Activated CD4-positive, CD25-positive, alpha-beta regulatory T cell treated with anti-CD3 and anti-CD28 coated beads, Interleukin-2, amount 50 U/mL, for 72 hours (primary cell): ENCODE measurements around the gene ZCCHC9.
A peak's percentile ranks its signal among the peaks of the same experiment; 100 is the strongest.
"Not testable (repeated sequence)": the region's sequence is repeated elsewhere in the genome, so short reads cannot be mapped to it uniquely, and the experiment has no call there.

Source experiments
- DNase-seq: peaks from one replicate; pipeline ENCODE4 v3.0.0; 2021

Gene ZCCHC9, protein sequence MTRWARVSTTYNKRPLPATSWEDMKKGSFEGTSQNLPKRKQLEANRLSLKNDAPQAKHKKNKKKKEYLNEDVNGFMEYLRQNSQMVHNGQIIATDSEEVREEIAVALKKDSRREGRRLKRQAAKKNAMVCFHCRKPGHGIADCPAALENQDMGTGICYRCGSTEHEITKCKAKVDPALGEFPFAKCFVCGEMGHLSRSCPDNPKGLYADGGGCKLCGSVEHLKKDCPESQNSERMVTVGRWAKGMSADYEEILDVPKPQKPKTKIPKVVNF

DNA sequence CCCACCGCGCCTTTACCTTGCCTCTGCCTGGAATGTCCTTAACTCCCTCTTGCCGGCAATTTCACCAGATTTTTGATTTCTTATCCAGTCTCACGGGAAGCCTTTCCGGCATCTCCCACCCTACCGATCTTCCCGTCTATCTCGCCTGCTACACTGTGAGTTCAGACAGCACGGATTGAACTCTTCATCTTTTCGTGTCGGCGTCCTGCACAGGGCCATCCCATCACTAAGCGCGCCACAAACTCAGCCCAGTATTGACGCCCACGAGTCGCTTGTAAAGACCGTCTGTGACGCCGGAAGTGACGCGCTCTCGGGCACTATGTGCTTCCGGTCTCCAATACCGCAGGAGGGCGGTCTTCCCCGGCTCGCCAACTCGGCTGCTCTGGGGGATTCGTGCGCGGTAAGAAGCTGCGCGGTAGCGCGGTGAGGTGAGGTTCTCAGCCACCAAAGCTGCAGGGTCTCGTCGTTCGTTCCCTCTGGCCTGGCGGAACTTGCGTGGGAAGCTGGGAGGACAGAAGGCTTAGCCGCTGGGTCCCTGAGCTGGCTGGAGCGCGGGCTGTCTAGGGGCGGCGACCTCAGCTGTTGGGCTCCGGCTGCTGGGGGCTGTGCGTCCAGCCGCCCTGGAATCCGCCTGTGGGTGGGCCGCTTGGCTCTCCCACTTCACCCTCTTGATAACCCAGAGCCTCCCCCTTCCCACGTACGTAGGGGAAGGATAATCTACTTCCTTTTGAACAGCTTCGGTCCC is at the start of gene ZCCHC9:
ZCCHC9 (plus strand) TSS at position 317 of the 745 bp plus-strand sequence. CDS start 3,171 bp downstream, outside the sequence.
- peak; percentile 89 for DNase-seq

DNA sequence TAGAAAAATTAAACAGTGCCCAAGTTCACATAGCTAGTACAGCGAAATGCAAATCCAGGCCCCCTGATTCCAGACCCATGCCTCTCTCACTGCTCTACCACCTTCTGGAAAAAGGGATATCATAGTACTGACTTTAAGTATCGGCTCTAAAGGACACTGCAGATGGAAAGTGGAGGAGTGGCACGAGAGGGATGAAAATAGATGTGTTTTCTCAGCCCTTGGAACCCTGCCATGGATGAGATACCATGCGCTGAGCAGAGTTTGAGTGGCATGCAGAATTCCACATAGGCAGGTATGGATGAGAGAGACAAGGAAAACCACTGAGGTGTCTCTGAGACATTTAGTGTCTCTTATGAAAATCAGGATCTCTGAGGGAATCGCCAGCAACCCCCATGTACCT is 49.5 kb upstream of the ZCCHC9 start:
- no peak for DNase-seq

DNA sequence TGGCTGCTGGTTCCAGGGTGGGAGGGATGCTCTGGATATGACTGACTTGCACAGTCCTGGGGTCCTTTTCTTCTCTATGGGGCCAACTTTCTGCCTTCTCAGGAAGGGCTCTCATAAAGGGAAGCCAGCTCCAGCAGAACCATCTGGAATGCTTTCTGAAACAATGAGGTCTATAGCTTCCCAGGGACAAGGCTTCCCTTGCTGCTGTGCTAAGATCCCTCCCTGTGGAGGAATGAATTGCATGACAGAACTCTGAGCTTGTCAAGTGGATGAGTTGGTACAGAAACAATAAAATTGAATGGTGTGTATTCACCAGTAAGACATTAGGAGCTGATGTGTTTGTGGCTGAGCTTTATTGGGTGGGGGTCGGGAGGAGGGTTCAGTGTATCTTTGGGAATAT is 48.5 kb upstream of the ZCCHC9 start:
- DNase-seq, result no peak

DNA sequence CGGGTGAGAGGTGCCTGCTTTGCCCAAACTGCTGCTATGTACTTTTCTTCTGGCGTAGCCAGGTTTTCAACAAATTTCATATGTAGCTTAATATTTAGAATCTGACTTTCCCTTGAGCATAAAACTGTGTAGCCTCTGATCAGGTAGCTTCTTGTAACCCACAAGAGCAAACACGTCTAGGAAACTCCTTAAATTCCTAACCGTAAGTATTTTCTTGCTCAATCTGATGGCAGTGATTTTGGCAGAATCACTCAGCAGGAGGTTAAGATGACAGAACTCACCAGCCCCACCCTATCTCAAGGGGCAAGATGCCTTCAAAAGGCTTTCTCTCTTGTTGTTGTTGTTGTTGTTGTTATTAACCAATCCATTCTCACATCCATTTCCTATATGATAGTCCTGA is 47.5 kb upstream of the ZCCHC9 start:
- DNase-seq, result no peak

DNA sequence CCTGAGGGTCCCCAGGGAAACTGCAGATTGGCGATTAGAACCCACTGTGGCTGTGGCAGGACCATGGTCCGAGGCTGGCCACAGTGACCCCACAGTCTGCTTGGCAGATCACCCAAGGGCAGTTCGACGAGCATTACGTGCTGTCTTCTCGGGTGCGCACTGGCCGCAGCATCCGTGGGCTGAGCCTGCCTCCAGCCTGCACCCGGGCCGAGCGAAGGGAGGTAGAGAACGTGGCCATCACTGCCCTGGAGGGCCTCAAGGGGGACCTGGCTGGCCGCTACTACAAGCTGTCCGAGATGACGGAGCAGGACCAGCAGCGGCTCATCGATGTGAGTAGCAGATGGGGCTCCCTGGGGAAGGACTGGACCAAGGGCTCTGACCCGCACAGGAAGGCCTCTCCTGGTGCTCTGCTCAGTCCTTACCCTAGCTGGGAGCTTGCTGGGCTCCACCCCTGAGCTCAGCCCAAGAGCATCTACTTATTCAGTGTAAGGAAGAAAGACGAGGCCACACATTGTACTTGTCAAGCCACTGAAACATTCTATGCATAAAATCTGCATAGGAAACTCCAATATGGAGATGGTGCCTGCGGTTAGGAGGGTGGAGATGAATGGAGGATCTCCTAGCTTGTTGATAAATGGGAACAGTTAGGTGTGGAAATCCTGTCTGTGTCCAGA is 46.4 kb upstream of the ZCCHC9 start:
- DNase-seq, result no peak

DNA sequence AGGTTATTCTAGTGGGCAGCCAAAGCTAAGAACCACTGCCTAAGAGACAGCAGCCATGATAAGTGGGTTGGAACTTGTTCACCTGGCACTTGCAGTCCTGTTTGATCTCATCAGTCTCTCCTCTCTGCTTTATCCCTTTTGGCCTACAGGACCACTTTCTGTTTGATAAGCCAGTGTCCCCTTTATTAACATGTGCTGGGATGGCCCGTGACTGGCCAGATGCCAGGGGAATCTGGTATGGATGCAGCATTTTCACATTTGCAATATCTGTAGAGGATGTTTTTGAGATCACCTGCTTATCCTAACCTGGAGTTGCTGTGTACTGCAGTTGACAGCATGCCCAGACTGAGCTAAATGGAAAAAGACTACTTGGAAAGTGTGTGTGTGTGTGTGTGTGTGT is 44.6 kb upstream of the ZCCHC9 start:
- no peak for DNase-seq

DNA sequence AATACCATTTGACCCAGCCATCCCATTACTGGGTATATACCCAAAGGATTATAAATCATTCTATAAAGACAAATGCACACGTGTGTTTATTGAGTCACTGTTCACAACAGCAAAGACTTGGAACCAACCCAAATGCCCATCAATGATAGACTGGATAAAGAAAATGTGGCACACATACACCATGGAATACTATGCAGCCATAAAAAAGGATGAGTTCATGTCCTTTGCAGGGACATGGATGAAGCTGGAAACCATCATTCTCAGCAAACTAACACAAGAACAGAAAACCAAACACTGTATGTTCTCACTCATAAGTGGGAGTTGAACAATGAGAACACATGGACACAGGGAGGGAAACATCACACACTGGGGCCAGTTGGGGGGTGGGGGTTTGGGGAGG is 38.6 kb upstream of the ZCCHC9 start:
- DNase-seq, result not testable (repeated sequence)

DNA sequence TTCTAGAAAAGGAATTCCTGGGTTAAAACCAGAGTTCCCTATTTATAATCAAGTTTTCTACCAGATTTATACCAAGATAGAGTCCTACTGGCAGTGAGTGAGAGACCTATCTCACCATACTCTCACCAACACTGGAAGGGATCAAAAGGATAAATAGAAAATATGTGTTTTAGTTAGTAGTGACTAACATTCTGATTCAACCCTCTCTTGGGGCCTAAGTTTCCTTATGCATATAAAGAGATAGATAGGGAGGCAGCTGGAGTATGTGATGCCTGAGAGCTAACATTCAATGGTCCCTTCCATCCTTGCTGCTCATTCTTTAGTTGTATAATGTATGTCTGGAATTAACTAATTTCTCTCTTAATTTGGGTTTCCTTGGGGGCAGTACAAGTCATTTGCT is 36.3 kb upstream of the ZCCHC9 start:
- DNase-seq, result no peak

DNA sequence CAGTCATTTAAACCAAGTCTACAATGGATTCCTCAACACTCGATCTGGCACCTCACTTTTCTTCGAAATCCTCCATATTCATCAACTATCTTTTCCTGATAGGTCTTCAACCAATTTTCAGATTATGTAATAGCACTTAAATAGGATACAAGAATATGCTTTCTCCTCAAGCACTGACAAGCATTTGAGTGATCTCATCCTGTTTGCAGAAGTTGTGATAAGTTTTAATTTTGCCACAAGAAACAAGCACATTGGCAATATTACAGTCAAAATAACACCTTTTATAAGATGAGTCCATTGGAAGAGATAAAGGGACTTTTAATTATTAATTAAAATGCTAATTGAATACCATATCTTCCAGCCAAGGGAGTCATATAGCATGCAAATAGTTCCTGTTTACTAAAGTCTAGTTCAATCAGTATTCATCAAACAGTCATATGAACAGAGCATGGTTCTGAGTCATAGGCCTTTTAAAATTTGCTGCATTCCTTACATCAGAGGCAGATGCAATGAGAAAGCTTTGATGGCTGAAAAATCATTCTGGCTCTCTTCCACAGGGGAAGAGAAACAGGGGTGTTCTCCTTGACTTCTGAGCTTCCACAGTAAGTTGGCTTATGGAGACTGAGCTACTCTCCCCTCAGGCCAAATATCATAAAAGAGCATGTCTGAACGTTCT is 32.7 kb upstream of the ZCCHC9 start:
- DNase-seq, result no peak

DNA sequence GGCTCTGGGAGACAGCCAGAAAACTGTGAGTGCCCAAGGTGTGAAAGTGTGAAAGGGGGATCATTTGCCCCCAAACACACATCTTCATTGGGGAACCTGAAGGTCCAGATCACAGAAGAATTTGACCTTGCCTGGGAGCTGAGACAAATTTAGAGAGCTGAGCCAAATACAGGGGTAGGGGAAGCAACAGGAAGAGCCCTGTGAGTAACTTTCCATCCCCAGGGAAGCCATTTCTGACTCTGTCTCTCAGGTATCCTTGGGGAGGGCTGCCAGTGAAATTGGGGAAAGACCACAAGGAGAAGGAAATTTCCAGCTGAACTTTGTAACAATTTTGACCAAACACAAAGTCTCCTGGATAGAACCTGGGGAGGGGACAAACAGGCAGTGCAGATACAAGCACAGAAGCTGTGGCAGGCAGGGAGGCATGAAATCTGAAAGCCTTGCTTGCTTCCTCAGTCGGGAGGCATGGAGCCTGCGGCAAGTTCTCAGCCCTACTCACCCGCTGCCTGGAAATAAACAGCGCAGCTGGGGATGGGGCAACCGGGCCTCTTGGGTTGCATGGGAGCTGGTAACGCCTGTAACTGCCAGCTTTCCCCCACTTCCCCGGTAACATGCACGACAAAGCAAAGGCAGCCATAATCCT is 31.5 kb upstream of the ZCCHC9 start:
- DNase-seq, result no peak

DNA sequence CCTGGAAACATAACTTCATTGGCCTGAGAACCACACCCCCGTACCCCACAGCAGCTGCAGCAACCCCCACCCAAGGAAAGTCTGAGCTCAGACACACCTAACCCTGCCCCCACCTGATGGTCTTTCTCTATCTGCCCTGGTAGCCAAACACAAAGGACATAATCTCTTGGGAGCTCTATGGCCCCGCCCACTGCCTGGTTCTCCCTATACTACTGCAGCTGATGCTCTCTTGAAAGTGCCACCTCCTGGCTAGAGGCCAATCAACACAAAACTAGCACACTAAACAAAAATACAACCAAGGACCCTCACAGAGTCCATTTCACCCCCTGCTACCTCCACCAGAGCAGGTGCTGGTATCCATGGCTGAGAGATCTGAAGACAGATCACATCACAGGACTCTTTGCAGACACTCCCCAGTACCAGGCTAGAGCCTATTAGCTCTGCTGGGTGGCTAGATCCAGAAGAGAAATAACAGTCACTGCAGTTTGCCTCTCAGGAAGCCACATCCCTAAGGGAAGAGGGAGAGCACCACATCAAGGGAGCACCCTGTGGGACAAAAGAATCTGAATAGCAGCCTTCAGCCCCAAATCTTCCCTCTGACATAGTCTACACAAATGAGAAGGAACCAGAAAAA is 30.9 kb upstream of the ZCCHC9 start:
- not testable (repeated sequence) for DNase-seq

DNA sequence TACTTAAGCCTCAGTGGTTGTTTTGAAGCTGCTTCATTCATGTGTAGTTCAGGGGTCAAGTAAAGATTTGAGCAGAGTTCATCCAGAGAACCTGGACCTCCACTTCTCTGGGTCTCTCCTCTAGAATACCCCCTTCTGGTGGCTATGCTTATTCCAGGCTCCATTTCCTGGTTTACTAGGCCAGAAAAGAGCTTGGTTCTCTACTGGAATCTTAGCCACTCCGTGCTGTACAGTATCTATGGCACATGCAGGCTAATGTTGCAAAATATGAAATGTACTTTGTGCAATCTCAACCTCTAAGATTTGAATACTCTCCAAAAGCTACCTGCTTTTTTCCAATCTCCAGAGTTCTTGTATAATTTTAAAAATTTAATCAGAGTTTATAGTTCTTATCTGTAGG is 17.4 kb upstream of the ZCCHC9 start:
- DNase-seq, result no peak

DNA sequence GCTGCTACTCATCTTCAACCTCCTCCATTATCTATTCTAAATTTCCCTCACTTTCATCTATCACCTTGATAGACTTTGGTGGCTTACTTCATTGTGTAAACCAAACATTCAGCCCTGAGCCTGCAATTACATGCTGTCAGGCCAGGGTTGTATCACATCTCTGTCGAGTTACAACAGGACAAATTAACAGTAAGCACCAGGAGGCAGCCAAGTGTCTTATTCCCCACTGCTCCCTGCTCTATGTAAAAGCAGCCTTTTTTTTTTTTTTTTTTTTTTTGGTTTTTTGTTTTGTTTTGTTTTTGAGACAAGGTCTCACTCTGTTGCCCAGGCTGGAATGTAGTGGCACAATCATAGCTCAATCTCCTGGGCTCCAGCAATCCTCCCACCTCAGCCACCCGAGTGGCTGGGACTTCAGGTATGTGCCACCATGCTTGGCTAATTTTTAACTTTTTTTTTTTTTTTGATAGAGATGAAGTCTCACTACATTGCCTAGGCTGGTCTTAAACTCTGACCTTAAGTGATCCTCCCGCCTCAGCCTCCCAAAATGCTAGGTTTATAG is 15.2 kb upstream of the ZCCHC9 start:
- DNase-seq, result no peak

DNA sequence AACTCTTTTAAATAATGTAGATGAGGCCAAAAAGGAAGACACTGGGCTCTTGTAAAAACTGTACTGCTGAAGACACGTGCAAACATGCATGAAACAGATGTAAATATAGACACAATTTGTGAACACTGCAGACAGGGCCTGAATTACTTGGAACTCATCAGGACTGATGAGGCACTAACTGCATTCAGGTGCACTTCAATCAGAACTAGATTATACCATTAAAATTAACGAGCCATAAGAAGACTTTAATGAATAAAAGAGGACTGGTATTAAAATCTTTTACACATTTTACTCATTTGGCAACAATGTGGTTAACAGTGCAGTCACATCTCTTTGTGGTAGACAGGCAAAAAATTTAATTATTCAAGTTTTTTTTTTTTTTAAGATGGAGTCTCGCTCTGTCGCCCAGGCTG is 13.4 kb upstream of the ZCCHC9 start:
- no peak for DNase-seq

DNA sequence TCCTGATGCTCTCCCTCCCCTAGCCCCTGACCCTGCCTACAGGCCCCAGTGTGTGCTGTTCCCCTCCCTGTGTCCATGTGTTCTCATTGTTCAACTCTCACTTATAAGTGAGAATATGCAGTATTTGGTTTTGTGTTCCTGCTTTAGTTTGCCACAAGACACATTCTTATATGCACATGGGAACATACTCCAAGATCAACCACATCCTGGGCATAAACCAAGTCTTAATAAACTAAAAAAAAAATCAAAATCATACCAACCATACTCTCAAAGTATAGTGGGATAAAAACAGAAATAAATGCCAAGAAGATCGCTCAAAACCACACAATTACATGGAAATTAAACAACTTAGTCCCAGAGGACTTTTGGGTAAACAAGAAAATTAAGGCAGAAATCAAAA is 11.2 kb upstream of the ZCCHC9 start:
- no peak for DNase-seq

DNA sequence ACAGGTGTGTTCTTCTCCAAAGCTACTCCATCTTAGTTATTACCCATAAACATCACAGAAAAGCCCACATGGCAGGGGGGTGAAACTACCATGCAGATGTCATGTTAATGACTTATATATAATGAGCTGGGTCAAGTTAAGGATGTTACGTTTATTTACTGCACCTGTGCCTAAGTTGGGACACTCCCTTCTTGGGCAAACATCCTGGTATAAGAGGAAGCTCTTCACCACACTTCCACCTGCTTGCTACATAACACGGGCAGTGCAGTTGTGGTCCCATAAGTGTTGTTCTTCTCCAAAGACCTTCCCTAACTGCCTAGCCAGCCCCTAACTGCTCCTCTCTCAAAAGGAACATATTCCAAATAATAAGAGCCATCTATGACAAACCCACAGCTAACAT is 9.3 kb upstream of the ZCCHC9 start:
- no peak for DNase-seq

DNA sequence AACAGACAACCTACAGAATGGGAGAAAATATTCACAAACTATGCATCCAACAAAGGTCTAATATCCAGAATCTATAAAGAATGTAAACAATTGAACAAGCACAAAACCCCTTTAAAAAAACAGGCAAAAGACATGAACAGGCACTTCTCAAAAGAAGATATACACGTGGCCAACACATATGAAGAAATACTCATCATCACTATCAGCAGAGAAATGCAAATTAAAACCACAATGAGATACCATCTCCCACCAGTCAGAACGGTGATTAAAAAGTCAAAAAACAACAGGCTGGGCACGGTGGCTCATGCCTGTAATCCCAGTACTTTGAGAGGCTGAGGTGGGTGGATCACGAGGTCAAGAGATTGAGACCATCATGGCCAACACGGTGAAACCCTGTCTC is 7.4 kb upstream of the ZCCHC9 start:
- DNase-seq, result not testable (repeated sequence)

DNA sequence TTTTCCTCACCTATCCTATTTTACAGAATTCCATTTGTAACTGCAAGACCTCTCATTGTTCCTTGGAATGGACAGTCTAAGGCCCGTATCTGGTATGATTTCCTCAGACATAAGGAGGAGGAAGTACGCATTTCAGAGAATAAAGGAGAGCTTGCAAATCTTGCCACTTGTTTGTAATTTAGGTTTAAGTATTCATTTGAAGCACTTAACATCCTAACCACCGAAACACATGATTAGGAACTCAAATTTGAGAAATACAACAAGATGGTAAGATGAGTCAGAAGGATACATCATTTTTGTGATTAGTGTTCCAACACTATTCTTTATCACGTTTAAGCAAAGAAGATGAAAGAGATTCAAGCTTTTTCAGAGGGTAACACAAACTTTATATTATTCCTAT is 3.9 kb upstream of the ZCCHC9 start:
- no peak for DNase-seq

DNA sequence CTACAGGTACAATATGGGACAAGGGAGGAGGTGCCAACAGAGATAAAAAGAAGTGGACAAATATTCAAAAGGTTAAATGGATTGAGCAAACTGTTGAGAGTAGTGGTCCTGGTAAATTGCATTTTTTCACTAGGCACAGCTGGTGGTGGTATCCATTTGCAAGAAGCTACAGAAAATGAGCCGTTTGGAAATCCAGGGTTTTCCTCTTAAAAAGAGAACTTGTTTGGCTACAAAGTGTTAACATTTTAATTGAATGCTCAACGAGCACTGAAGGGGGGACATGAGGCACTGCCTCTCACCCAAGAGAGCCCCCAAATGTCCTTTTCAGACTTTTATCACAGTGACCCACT is 491 bp upstream of the ZCCHC9 start:
- no peak for DNase-seq

DNA sequence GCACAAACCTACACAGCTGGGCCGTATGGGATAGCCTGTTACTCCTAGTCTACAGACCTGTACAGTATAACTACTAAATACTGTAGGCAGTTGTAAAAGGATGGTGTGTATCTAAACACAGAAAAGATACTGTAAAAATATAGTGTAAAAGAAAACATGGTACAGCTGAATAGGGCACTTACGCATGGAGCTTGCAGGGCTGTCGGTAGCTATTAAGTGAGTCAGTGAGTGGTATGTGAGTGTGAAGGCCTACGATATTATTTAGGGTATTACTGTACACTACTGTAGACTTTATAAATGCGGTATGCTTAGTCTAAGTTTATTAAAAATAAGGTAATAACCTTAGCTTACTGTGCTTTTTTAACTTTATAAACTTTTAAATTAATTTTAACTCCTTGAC is 1.2 kb downstream of the ZCCHC9 start:
- DNase-seq, result no peak

DNA sequence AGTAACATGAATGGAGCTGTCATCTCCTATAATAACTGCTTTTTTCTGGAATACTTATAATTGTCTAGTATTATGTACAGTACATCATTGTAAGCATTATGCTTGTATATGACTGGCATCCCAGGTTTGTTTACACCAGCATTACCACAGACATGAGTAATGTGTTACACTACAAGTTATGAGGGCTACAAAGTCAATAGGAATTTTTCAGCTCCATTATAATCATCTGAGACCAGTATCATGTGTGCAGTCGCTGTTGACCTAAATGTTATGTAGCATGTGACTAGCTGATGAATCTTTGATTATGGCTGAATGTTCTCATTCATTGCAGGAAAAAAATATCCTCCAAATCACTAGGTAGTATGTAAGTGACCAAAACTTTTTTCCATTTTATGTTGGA is 2.2 kb downstream of the ZCCHC9 start:
- no peak for DNase-seq

DNA sequence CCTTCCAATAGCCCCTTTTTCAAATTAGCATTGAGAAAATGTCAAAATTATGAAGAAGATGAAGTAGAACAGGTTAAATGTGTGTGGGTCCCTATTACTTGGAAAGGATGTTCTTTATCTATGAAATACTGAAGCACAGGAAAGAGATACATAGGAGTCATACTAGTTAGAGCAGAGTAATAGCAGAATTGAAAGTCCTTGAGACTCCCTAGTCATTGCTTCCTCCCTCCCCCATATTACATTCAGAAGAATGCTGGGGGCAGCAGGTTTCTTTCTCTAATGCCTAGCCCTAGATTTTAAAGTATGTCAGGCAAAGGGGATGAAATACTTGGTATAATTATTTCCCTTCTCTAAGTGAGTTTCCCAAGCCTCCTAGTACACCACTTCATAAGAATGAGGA is 4.4 kb downstream of the ZCCHC9 start:
- no peak for DNase-seq
